Measurements from ENCODE around the gene LRRC34. TPM values are rescaled to one million over a fixed set of nuclear protein-coding genes. Genes with fewer than 3 reads are reported as not detected.

Gene LRRC34
- total and polyA plus RNA-seq, 3 donors from 2014 or later: 9.4 to 32.8 (median 9.7) TPM

DNA sequence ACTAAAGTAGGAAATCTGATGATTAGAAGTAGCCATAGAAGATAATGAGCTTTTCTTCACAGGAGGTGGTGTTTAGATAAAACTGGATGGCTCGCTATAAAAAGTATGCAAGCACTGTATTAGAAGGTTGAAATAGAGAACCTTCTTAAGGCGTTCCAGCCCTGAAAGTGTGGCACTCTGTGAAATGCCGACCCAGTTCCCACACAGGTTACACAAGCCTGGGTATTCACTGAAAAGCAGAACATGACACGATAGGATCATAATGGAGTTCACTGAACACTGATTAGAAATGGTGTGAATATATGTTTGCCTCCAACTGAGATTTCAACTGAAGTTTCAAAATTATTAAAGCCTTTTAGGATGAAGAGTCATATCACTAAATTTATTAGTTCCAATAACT, 15.0 kb upstream of the LRRC34 start:
- intact Hi-C loops (cut with DNase I; ENCODE audit: low total_unique reads): no loop called here
- H3K27ac ChIP-seq: no peak overlapping the region
- no peak for DNase-seq
- no peaks in the 10 kb centered on the region for H3K9me3 ChIP-seq
- no peaks in the 10 kb centered on the region for H3K27me3 ChIP-seq
- no peak for TF ChIP-seq POLR2A (IDR thresholded peaks at IDR 0.05)
- TF ChIP-seq, protein P1, sequence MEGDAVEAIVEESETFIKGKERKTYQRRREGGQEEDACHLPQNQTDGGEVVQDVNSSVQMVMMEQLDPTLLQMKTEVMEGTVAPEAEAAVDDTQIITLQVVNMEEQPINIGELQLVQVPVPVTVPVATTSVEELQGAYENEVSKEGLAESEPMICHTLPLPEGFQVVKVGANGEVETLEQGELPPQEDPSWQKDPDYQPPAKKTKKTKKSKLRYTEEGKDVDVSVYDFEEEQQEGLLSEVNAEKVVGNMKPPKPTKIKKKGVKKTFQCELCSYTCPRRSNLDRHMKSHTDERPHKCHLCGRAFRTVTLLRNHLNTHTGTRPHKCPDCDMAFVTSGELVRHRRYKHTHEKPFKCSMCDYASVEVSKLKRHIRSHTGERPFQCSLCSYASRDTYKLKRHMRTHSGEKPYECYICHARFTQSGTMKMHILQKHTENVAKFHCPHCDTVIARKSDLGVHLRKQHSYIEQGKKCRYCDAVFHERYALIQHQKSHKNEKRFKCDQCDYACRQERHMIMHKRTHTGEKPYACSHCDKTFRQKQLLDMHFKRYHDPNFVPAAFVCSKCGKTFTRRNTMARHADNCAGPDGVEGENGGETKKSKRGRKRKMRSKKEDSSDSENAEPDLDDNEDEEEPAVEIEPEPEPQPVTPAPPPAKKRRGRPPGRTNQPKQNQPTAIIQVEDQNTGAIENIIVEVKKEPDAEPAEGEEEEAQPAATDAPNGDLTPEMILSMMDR (IDR thresholded peaks at IDR 0.05): no peak
- H3K4me3 ChIP-seq: no peak overlapping the region
- H3K36me3 ChIP-seq (ENCODE audit: low read depth, missing control alignments): no peaks in the 10 kb centered on the region
- no peaks in the 10 kb centered on the region for H3K4me1 ChIP-seq
- 89 to 94% methylated on average over 4 of the region's 4 CpGs for WGBS, 2 donors

DNA sequence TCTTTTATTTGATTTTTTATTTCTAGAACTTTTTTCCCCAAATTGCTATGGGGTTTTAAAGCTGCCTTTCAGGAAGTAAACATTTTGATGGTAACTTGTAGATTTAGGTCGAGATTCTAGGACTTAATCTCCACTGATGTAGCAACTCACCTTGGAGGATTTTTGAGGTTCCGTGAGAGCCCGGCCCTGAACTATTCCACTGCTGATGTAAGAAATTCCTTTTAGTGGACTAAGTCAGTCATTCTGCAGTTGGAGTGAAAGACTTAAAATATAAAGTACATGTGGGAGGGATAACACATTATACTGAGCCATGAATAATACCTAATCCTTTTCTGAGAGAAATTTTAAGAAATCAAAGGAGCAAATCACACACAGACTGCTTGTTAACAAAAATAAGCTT, 12.6 kb upstream of the LRRC34 start:
- intact Hi-C loops (cut with DNase I; ENCODE audit: low total_unique reads): no loop called here
- Histone ChIP-seq H3K9me3 (no peaks in the 10 kb centered on the region), H3K36me3 (ENCODE audit: low read depth, missing control alignments) (no peaks in the 10 kb centered on the region), H3K27ac (no peak overlapping the region), H3K4me1 (no peaks in the 10 kb centered on the region), H3K4me3 (no peak overlapping the region), H3K27me3 (no peaks in the 10 kb centered on the region)
- DNase-seq: no peak
- TF ChIP-seq, protein P1 (IDR thresholded peaks at IDR 0.05): no peak
- TF ChIP-seq POLR2A (IDR thresholded peaks at IDR 0.05): no peak
- 84 to 89% methylated on average over 3 of the region's 3 CpGs for WGBS, 2 donors

DNA sequence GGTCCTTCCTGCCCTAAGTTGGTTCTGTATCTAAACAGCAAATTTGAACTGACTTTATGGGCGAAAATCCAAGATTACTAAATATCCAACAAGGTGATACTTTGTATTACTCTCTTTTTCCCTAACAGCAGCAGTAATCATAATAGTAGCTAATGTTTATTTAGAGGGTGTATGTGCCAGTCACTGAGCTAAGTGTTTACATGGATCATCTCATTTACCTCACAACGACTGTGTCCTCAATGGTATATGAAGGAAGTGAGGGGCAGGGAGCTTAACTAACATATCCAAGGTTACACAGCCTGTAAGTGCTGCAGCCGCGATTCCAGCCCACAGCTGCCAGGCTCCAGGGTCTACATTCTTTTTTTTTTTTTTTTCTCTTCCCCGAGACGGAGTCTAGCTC, 10.3 kb upstream of the LRRC34 start:
- Histone ChIP-seq H3K4me1 (no peaks in the 10 kb centered on the region), H3K27ac (no peak overlapping the region), H3K27me3 (no peaks in the 10 kb centered on the region), H3K36me3 (ENCODE audit: low read depth, missing control alignments) (no peaks in the 10 kb centered on the region), H3K9me3 (no peaks in the 10 kb centered on the region), H3K4me3 (no peak overlapping the region)
- TF ChIP-seq, protein P1 (IDR thresholded peaks at IDR 0.05): no peak
- TF ChIP-seq POLR2A (IDR thresholded peaks at IDR 0.05): no peak
- WGBS, 2 donors: 48 to 52% methylated on average over 6 of the region's 6 CpGs
- no peak for DNase-seq
- intact Hi-C loops (cut with DNase I; ENCODE audit: low total_unique reads): no loop called here

DNA sequence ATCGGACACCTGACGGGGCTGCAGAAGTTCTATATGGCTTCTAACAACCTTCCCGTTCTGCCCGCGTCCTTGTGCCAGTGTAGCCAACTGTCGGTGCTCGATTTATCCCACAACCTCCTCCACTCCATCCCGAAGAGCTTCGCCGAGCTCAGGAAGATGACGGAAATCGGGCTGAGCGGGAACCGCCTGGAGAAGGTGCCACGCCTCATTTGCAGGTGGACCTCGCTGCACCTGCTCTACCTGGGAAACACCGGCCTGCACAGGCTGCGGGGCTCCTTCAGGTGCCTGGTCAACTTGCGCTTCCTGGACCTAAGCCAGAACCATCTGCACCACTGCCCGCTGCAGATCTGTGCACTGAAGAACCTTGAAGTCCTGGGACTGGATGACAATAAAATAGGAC, 9.8 kb upstream of the LRRC34 start:
- Histone ChIP-seq H3K27ac (no peak overlapping the region), H3K9me3 (no peaks in the 10 kb centered on the region), H3K36me3 (ENCODE audit: low read depth, missing control alignments) (no peaks in the 10 kb centered on the region), H3K4me3 (no peak overlapping the region), H3K27me3 (no peaks in the 10 kb centered on the region), H3K4me1 (no peaks in the 10 kb centered on the region)
- intact Hi-C loops (cut with DNase I; ENCODE audit: low total_unique reads): no loop called here
- DNase-seq: no peak
- WGBS, 2 donors: 75 to 78% methylated on average over 20 of the region's 20 CpGs
- no peak for TF ChIP-seq POLR2A (IDR thresholded peaks at IDR 0.05)
- TF ChIP-seq, protein P1 (IDR thresholded peaks at IDR 0.05): no peak

- TF ChIP-seq, protein P1 (IDR thresholded peaks at IDR 0.05): no peak
- TF ChIP-seq POLR2A (IDR thresholded peaks at IDR 0.05): no peak
These were observed 9.4 kb upstream of the LRRC34 start for GRCh38 chr3:169822091-169822490.

More at GRCh38 chr3:169822091-169822490, 9.4 kb upstream of the LRRC34 start:
- Histone ChIP-seq H3K27ac (no peak overlapping the region), H3K36me3 (ENCODE audit: low read depth, missing control alignments) (no peaks in the 10 kb centered on the region), H3K4me1 (no peaks in the 10 kb centered on the region), H3K27me3 (no peaks in the 10 kb centered on the region), H3K4me3 (no peak overlapping the region), H3K9me3 (no peaks in the 10 kb centered on the region)
- 74 to 78% methylated on average over 14 to 15 of the region's 15 CpGs for WGBS, 2 donors
- intact Hi-C loops (cut with DNase I; ENCODE audit: low total_unique reads): no loop called here
- DNase-seq: no peak
